22Rv1 (cell line): ENCODE measurements around the gene CCDC59.

Source experiments
- H3K27ac ChIP-seq: fragments of 450-650 bp; 2 replicates; pipeline ENCODE4 v1.5.1; 2017
- ZFX ChIP-seq: fragments of 450-650 bp; IDR thresholded peaks from 2 replicates; pipeline ENCODE4 v1.6.1; 2017; ENCODE audit warnings: antibody characterized with exemption, borderline replicate concordance
- TF ChIP-seq, protein P1 (sequence below): fragments of 450-650 bp; IDR thresholded peaks from 2 replicates; pipeline ENCODE4 v1.5.1; 2017; ENCODE audit warnings: mild to moderate bottlenecking

Gene CCDC59

DNA sequence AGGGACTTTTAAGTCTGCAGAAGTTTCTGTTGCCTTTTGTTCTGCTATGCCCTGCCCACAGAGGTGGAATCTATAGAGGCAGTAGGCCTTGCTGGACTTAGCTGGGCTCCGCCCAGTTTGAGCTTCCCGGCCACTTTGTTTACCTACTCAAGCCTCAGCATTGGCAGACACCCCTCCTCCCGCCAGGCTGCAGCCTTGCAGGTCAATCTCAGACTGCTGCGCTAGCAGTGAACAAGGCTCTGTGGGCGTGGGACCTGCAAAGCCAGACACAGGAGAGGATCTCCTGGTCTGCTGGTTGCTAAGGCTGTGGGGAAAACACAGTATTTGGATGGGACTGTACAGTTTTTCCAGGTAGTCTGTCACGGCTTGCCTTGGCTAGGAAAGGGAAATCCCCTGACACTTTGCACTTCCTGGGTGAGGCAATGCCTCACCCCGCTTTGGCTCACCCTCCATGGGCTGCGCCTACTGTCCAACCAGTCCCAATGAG lies 43.7 kb downstream of the CCDC59 start:
- TF ChIP-seq, protein P1, sequence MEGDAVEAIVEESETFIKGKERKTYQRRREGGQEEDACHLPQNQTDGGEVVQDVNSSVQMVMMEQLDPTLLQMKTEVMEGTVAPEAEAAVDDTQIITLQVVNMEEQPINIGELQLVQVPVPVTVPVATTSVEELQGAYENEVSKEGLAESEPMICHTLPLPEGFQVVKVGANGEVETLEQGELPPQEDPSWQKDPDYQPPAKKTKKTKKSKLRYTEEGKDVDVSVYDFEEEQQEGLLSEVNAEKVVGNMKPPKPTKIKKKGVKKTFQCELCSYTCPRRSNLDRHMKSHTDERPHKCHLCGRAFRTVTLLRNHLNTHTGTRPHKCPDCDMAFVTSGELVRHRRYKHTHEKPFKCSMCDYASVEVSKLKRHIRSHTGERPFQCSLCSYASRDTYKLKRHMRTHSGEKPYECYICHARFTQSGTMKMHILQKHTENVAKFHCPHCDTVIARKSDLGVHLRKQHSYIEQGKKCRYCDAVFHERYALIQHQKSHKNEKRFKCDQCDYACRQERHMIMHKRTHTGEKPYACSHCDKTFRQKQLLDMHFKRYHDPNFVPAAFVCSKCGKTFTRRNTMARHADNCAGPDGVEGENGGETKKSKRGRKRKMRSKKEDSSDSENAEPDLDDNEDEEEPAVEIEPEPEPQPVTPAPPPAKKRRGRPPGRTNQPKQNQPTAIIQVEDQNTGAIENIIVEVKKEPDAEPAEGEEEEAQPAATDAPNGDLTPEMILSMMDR = no peak
- no peak for TF ChIP-seq ZFX
- H3K27ac ChIP-seq = no peak overlapping the region
